Measurements from ENCODE around the gene FMO4.
"Not testable (repeated sequence)": the region's sequence is repeated elsewhere in the genome, so short reads cannot be mapped to it uniquely, and the experiment has no call there.

The FMO4 gene

DNA sequence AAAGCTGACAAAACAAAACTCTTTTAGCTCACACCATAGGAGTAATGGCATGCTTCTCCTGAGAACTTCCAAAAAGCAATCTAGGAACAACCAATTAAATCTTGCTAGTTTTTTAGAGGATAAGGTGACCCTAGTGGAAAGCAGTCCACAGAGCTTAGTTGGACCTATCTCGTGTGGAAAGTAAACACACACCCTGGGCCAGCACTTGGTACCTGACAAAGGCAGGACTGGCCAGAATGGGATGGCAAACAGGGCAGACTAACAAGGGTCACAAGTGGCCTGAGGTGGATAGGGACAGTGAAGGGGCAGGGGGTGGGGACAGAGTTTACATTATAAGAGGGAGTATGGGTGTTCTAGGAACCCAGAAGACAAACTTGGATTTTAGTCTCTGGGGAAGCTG lies 22.0 kb downstream of the FMO4 start:
- no peak for DNase-seq

DNA sequence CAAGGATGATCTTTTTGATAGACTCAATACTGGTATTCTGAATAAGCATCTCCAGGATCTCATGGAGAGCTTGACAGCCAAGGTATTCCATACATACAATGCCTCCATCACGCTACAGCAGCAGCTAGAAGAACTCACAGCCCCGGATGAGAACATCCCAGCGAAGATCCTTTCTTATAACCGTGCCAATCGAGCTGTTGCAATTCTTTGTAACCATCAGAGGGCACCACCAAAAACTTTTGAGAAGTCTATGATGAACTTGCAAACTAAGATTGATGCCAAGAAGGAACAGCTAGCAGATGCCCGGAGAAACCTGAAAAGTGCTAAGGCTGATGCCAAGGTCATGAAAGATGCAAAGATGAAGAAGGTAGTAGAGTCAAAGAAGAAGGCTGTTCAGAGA lies 25.4 kb downstream of the FMO4 start:
- not testable (repeated sequence) for DNase-seq

DNA sequence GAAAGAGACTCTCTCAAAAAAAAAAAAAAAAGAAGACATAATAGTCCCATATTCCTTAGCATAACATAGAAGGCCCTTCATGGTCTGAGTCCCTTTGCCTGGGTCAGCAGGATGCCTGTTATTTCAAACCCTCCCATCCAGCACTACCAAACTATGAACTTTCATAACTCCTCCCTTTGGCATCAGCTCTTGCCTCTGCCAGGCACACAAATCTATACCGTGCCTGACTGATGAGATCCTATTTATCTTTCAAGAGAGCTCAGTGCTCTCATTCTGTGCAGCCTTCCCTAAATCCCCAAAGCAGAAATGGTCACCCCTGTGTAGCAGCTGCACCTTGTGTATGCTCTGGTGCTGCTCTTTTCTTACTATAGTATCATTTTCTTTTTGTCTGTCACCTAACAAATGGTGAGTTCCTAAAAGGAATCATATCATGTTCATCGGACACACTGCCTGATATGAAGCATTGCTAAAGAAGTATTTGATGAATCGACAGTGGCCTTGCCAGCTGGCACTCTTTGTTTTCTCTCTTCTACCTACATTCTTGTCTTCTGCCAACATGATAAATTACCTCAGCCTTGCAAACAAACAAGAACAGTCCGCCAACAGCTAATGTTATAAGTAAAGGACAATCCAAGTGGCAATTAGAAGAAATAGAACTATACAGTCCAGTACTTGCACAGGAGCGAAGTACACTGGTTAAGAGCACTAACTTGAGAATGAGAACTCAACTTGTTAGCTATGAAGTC lies 29.9 kb downstream of the FMO4 start:
- DNase-seq: no peak

DNA sequence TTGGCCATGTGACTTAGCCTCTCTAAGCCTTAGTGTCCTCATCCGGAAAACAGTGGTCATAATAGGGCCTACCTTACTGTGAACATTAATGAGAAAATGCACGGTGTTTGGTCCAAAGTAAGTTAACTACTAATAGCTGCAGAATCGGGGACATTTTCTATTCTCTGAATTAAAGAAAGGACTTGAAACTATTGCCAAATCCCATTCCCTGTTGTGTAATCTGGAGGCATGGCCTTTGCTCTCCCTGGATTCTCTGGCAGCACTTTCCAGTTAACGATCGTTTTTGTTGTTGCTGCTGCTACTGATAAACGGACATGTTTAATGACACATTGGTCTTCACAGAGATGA lies 30.5 kb downstream of the FMO4 start:
- DNase-seq: no peak

DNA sequence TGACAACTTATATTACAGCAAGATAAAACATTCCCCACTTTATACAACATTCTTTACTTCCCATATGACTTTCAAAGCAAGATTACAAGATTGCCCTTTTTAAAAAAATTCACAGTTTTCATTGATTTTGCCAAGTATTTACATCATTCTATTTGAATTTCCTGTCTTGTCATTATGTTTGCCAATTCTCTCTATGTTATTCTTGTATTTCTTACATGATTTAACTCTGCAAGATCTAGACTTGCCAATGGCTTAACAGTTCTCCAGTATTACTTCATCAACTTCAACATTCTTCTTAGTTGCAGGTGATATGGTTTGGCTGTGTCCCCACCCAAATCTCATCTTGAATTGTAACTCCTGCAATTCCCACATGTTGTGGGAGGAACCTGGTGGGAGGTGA lies 31.6 kb downstream of the FMO4 start:
- peak; percentile 29 for DNase-seq

DNA sequence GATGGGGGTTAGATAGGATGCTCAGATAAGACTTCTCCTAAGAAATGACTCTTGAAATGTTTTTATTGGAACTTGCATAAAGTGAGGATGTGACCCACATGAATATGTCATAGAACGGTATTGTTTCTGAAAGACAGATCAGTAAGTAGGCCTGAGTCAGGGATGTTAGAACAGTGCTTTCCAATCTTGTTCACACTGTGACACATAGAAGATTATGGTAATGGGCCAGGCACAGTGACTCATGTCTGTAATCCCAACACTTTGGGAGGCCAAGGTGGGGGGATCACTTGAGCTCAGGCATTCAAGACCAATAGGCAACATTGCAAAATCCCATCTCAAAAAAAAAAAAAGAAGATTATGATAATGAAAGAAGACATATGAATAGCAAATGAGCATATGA lies 32.9 kb downstream of the FMO4 start:
- DNase-seq: peak; percentile 34

DNA sequence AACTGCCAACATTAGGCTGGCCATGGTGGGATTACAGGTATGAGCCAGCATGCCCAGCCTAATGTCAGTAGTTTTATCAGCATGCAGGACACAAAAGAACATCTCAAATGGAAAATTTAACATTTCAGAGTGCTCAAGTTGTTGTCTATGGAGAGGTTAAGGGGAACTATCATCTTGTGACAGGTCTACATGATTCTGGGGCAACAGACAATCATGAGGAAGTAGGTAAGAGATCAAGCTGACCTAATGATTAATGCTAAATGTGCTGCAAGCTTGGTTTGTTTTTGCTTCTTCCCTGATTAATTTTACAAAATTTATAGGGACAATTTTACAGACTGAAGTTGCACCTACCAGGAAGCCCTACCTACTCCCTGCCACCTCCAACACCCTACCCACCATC lies 36.6 kb downstream of the FMO4 start:
- DNase-seq: no peak

DNA sequence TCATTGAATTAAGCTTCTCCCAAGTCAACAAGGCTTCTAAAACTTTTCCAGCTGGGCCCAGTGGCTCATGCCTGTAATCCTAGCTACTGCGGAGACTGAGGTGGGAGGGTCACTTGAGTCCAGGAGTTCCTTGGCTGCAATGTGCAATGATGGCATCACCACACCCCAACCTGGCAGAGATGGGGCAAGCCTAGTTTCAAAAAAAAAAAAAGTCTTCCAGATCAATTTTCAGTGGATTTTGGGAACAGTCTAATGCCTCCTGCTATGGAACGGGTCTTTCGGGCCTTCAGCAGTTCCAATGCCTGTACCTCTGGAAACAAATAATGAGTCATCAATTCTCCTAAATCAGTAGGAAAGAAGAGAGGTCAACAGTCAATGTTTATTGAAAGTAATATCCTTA lies 38.0 kb downstream of the FMO4 start:
- no peak for DNase-seq

DNA sequence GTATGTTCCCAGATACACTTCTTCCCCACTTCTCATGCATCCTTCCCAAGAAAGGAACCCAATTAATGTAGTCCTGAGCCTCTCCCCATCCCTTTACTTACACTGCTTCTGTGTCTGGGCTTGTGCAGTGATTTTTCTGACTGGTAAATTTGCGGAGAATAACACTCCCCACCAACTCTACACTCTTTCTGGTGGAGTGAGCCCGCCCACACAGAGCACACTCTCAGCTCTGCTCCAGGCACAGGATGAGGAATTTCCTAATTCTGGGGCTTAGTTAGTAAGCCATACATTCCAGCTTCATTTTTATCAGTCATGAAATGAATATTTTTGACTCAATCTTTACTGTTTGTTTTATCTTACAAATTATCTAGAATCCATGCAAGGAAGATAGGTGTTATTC lies 38.6 kb downstream of the FMO4 start:
- DNase-seq: no peak

DNA sequence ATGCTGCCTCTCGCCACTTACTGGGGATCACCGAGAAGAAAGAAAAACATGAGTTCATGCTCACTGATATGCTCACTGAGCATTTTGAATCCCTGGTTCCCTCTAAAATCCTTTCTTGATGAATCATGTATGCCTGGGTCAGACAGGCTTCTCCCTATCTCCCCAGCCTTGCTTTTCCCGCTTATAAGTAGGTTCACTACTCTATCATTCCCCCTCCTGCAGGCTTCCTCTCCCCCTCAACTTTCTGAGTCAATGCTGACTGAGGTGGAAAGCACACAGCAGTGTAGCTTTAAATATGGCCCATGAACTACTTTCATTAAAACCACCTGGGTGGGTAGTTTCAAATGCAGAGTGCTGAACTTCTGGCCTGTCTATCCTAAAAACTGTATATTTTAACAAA lies 41.7 kb downstream of the FMO4 start:
- peak; percentile 53 for DNase-seq

DNA sequence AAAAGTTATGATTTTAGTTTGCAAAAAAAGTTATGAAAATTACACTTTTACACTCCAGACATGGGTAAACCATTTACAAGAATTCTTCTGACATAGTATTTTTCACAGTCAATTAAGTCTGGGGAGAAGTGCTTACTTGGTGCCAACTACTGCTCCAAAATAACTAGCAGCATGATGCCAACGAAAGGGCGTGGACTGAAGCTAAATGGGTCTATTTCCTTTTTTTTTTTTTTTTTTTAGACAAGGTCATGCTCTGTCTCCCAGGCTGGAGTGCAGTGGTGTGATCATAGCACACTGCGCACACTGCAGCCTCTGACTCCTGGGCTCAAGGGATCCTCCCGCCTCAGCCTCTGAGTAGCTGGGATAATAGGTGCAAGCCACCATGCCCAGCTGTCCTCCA lies 43.2 kb downstream of the FMO4 start:
- DNase-seq: no peak

DNA sequence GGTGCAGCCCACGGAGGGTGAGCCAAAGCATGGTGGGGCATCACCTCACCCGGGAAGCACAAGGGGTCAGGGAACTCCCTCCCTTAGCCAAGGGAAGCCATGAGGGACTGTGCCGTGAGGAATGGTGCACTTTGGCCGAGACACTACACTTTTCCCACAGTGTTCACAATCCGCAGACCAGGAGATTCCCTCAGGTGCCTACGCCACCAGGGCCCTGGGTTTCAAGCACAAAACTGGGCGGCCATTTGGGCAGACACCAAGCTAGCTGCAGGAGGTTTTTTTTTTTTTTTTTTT lies 45.3 kb downstream of the FMO4 start:
- not testable (repeated sequence) for DNase-seq

DNA sequence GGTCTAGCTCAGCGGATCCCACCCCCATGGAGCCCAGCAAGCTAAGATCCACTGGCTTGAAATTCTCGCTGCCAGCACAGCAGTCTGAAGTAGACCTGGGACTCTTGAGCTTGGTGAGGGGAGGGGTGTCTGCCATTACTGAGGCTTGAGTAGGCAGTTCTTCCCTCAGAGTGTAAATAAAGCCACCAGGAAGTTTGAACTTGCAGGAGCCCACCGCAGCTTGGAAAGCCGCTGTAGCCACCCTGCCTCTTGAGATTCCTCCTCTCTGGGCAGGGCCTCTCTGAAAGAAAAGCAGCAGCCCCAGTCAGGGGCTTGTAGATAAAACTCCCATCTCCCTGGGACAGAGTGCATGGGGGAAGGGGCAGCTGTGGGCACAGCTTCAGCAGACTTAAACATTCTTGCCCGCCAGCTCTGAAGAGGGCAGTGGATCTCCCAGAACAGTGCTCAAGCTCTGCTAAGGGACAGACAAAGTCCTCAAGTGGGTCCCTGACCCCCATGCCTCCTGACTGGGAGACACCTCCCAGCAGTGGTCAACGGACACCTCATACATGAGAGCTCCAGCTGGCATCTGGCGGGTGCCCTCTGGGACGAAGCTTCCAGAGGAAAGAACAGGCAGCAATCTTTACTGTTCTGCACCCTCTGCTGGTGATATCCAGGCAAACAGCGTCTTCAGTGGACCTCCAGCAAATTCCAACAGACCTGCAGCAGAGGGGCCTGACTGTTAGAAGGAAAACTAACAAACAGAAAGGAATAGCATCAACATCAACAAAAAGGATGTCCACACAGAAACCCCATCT lies 45.9 kb downstream of the FMO4 start:
- peak; percentile 8 for DNase-seq

DNA sequence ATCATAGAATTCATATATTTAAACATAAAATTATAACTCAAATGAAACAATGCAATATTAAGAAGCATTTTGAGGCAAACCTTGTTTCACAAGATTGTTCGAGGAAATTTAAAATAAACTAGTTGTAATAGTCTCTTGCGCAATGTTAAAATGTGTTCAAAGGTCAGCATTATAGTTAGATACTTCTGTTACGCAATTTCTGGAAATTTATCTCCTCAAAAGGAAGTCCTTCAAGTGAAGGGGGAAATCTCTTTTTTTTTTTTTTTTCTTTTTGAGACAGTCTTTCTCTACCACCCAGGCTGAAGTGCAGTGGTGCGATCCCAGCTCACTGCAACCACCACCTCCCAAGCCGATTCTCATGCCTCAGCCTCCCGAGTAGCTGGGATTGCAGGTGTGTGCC lies 52.1 kb downstream of the FMO4 start:
- no peak for DNase-seq

DNA sequence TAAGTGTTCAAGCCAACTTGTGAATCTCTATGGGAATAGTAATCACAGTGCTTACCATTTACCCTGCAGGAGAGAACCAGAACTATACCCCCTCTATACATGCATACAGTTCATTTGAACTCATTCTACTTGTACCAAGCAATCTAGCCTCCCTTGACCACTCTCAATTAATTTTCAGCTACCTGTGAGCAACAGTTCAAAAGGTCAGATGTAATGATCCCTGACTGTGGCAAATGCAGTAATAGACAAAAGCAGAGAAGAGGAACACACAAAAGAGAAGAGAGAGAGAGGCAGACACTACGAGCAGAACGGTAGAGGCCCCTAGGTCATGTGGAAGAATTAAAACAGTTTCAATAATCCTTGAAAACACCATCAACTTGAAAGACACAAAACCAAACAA lies 52.8 kb downstream of the FMO4 start:
- no peak for DNase-seq

DNA sequence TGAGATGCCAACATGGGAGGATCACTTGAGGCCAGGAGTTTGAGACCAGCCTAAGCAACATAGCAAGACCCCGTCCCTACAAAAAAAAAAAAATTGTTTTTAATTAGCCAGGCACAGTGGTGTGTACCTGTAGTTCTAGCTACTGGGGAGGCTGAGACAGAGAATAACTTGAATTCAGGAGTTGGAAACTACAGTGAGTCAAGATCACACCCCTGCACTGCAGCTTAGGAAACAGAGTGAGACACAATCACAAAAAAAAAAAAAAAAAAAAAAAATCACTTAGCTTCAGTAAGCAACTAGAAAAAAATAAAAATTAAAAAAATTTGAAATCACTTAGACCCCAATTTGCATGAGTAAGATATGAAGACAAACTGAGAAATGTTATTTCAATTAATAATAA lies 53.5 kb downstream of the FMO4 start:
- no peak for DNase-seq

DNA sequence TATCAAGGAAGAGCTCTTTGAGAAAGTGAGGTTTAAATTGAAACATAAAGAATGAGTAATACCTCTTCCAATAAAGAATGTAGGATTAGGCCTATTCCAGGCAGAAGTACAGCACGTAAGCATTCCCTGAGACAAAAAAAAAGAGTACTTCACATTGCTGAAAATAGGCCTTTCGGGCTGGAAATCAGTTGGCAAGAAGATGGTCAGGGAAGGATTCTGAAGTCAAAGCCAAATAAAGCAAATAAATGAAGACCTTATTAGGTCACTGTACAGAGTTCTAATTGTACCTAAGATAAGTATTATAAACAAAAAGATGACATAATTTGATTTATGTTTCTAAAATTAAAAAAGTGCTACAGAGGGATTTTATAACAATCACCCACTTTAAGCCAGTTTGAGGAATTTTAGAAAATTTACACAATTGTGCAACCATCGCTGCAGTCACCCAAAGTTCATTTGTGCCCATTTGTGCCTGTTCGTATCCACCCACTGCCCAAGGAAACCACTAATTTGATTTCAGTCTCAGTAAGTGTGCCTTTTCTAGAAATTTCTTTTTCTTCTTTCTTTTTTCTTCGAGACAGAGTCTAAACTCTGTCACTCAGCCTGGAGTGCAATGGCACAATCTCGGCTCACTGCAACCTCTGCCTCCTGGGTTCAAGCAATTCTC lies 58.6 kb downstream of the FMO4 start:
- peak; percentile 2 for DNase-seq

DNA sequence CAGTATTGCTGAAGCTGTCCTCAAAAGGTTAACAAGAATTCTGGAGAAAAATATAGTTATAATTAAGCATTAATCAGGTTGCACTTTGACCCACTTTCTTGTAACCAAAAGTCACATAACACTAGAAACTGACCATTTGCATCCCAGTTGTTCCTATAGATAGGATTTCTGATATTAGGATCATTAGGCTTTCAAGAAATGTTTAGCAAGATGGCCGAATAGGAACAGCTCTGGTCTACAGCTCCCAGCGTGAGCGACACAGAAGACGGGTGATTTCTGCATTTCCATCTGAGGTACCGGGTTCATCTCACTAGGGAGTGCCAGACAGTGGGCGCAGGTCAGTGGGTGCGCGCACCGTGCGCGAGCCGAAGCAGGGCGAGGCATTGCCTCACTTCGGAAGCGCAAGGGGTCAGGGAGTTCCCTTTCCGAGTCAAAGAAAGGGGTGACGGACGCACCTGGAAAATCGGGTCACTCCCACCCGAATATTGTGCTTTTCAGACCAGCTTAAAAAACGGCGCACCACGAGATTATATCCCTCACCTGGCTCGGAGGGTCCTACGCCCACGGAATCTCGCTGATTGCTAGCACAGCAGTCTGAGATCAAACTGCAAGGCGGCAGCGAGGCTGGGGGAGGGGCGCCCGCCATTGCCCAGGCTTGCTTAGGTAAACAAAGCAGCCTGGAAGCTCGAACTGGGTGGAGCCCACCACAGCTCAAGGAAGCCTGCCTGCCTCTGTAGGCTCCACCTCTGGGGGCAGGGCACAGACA lies 59.6 kb downstream of the FMO4 start:
- not testable (repeated sequence) for DNase-seq

DNA sequence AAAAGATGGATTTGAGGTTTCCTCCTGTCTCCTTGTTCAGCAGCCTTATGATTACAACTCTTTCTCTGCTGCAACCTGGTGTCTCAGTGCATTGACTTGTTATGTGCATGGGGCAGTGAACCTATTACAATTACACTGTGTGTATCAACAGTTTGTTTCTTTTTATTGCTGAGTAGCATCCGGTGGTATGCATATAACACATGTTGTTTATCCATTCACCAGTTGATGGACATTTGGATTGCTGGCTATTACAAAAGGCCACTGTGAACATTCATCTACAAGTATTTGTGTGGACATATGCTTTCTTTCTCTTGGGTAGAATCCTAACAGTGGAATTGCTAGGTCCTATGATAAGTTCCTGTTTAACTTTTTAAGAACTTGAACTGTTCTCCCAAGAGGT lies 65.9 kb downstream of the FMO4 start:
- no peak for DNase-seq

DNA sequence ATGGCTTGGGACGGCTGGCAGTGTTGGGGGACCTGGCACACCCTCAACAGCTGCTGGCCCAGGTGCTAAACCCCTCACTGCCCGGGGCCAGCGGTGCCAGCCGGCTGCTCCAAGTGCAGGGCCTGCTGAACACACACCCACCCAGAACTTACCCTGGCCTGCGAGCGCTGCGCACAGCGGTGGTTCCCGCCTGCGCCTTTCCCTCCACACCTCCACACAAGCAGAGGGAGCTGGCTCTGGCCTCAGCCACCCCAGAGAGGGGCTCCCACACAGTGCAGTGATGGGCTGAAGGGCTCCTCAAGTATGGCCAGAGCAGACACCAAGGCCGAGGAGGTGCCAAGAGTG lies 67.9 kb downstream of the FMO4 start:
- no peak for DNase-seq

DNA sequence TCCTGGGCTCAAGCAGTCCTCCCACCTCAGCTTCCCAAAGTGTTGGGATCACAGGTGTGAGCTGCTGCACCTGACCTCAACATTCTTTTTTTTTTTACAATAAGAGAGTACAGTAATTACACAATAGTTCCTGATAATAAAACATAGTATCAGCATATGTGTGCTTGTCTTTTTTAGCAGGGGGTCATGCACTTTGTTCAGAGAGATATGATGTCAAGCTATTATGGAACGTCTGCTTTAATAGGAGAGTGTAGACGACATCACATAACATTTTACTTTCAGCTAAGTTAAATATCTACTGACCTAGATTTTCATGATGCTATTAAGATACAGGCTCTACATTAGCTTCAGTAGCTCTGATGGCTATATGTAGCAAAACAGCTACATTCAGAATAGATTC lies 70.5 kb downstream of the FMO4 start:
- no peak for DNase-seq

DNA sequence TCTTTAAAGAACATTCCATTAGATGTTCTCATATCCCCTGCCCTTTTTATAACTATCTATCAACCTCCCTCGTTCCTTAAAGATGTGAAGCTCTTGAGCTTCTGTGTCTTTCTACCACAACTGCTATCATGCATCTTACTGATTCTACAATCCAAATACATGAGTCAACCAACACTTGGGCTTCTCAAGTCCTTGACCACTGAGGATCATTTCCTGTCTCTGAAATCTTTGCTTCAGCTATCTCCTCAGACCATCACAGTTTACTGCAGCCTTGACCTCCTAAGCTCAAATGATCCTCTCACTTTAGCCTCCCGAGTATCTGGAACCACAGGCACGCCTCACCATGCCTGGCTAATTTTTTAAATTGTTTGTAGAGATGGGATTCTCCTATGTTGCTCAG lies 75.2 kb downstream of the FMO4 start:
- peak; percentile 30 for DNase-seq

DNA sequence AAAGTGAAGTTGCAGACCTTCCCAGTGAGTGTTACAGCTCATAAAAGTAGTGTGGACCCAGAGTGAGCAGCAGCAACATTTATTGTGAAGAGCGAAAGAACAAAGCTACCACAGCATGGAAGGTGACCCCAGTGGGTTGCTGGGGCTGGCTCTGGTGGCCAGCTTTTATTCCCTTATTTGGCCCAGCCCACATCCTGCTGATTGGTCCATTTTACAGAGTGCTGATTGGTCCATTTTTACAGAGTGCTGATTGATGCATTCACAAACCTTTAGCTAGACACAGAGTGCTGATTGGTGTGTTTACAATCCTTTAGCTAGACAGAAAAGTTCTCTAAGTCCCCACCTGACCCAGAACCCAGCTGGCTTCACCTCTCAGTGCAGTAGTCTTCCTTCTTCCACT lies 76.8 kb downstream of the FMO4 start:
- not testable (repeated sequence) for DNase-seq

Data from fibroblast of skin of scalp (primary cell).